GM12891 (cell line): ENCODE results near the gene G3BP1.

Experiments
- POLR2A ChIP-seq: IDR thresholded peaks from 2 replicates; pipeline ENCODE4 v1.6.1; 2011; ENCODE audit warnings: low read depth, low read length, control low read depth
- POLR2AphosphoS5 ChIP-seq: IDR thresholded peaks from 2 replicates; pipeline ENCODE4 v1.6.1; 2011; ENCODE audit warnings: low read depth, low read length, control low read depth

GRCh38 chr5:151757233-151758140 is 14.3 kb upstream of the G3BP1 start:
- TF ChIP-seq POLR2A (no peak), POLR2AphosphoS5 (no peak)
